Measurements from ENCODE around the gene CECR2.

The CECR2 gene

GRCh38 chr22:17606496-17606895 is 237.2 kb downstream of the CECR2 start:
- no peak for DNase-seq (ENCODE audit: low spot score)

Small RNAs within 50 kb of the gene (small RNA-seq; reads per million reads assigned to genes)
- gene CECR9 (0 reads per million in 2 experiments), gene RN7SL843P (0 reads per million in 2 experiments)

All from SK-N-DZ (cell line).